ENCODE measurements around the gene DBN1.

The DBN1 gene

GRCh38 chr5:177507165-177507564 is 33.7 kb upstream of the DBN1 start:
- TF ChIP-seq POLR2AphosphoS5 (IDR thresholded peaks at IDR 0.05; ENCODE audit: low read depth, low read length) (no peak), FOXP2 (optimal IDR thresholded peaks at IDR 0.05; ENCODE audit: borderline replicate concordance, extremely low read depth, extremely low read length, insufficient read depth) (no peak), TAF1 (IDR thresholded peaks at IDR 0.05; ENCODE audit: borderline replicate concordance, insufficient read depth, low read length) (no peak), SIN3A (IDR thresholded peaks at IDR 0.05; ENCODE audit: borderline replicate concordance, insufficient read depth, low read length) (no peak)
- TF ChIP-seq, protein P1, sequence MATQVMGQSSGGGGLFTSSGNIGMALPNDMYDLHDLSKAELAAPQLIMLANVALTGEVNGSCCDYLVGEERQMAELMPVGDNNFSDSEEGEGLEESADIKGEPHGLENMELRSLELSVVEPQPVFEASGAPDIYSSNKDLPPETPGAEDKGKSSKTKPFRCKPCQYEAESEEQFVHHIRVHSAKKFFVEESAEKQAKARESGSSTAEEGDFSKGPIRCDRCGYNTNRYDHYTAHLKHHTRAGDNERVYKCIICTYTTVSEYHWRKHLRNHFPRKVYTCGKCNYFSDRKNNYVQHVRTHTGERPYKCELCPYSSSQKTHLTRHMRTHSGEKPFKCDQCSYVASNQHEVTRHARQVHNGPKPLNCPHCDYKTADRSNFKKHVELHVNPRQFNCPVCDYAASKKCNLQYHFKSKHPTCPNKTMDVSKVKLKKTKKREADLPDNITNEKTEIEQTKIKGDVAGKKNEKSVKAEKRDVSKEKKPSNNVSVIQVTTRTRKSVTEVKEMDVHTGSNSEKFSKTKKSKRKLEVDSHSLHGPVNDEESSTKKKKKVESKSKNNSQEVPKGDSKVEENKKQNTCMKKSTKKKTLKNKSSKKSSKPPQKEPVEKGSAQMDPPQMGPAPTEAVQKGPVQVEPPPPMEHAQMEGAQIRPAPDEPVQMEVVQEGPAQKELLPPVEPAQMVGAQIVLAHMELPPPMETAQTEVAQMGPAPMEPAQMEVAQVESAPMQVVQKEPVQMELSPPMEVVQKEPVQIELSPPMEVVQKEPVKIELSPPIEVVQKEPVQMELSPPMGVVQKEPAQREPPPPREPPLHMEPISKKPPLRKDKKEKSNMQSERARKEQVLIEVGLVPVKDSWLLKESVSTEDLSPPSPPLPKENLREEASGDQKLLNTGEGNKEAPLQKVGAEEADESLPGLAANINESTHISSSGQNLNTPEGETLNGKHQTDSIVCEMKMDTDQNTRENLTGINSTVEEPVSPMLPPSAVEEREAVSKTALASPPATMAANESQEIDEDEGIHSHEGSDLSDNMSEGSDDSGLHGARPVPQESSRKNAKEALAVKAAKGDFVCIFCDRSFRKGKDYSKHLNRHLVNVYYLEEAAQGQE (IDR thresholded peaks at IDR 0.05; ENCODE audit: insufficient read depth in 1 of 2, low read depth in 2 of 2, low read length in 2 of 2), result no peak

DNA sequence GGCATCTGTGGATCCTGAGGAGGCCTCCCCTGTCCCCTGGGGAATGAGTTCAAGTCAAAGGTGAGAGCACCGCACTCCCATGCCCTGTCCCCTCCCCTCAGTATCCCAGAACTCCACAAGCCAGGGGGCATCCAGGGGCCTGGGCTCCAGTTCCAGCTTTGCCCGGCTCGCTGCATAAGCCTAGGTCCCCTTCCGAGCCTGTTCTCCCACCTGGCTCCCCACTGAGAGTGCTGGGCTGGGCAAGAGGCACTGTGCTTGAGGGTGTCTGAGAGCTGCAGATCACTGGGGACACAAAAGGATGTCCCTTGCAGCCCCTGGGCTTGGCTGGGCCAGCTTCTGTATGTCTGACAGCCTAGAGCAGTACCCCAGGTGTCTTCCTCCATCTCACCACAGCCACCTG is 31.6 kb upstream of the DBN1 start:
- no peak for TF ChIP-seq SIN3A (IDR thresholded peaks at IDR 0.05; ENCODE audit: borderline replicate concordance, insufficient read depth, low read length)
- TF ChIP-seq, protein P1 (IDR thresholded peaks at IDR 0.05; ENCODE audit: insufficient read depth in 1 of 2, low read depth in 2 of 2, low read length in 2 of 2), result no peak
- TF ChIP-seq TAF1 (IDR thresholded peaks at IDR 0.05; ENCODE audit: borderline replicate concordance, insufficient read depth, low read length), result no peak
- no peak for TF ChIP-seq FOXP2 (optimal IDR thresholded peaks at IDR 0.05; ENCODE audit: borderline replicate concordance, extremely low read depth, extremely low read length, insufficient read depth)
- no peak for TF ChIP-seq POLR2AphosphoS5 (IDR thresholded peaks at IDR 0.05; ENCODE audit: low read depth, low read length)

GRCh38 chr5:177504086-177505056 is 30.9 kb upstream of the DBN1 start:
- TF ChIP-seq FOXP2 (optimal IDR thresholded peaks at IDR 0.05; ENCODE audit: borderline replicate concordance, extremely low read depth, extremely low read length, insufficient read depth) (no peak), POLR2AphosphoS5 (IDR thresholded peaks at IDR 0.05; ENCODE audit: low read depth, low read length) (no peak), SIN3A (IDR thresholded peaks at IDR 0.05; ENCODE audit: borderline replicate concordance, insufficient read depth, low read length) (no peak), TAF1 (IDR thresholded peaks at IDR 0.05; ENCODE audit: borderline replicate concordance, insufficient read depth, low read length) (no peak)
- TF ChIP-seq, protein P1 (IDR thresholded peaks at IDR 0.05; ENCODE audit: insufficient read depth in 1 of 2, low read depth in 2 of 2, low read length in 2 of 2), result no peak

- TF ChIP-seq TAF1 (IDR thresholded peaks at IDR 0.05; ENCODE audit: borderline replicate concordance, insufficient read depth, low read length) (no peak), SIN3A (IDR thresholded peaks at IDR 0.05; ENCODE audit: borderline replicate concordance, insufficient read depth, low read length) (no peak), FOXP2 (optimal IDR thresholded peaks at IDR 0.05; ENCODE audit: borderline replicate concordance, extremely low read depth, extremely low read length, insufficient read depth) (no peak), POLR2AphosphoS5 (IDR thresholded peaks at IDR 0.05; ENCODE audit: low read depth, low read length) (no peak)
- TF ChIP-seq, protein P1 (IDR thresholded peaks at IDR 0.05; ENCODE audit: insufficient read depth in 1 of 2, low read depth in 2 of 2, low read length in 2 of 2), result no peak
Observed at GRCh38 chr5:177503351-177504085, 30.1 kb upstream of the DBN1 start.
